Heart left ventricle (tissue), 16 donors: ENCODE data around the gene CDC20. TPM values are rescaled to one million over a fixed set of nuclear protein-coding genes. Genes with fewer than 3 reads are reported as not detected.
A peak's percentile ranks its signal among the peaks of the same experiment; 100 is the strongest.

Experiments
- ATAC-seq, 4 donors: fragments of 200-7000 bp; cut with Tn5 transposase; one replicate each; pipeline ENCODE4 v1.9.1; 2020 to 2022; ENCODE audit warnings: moderate library complexity in 4 of 4, mild to moderate bottlenecking in 3 of 4, moderate number of reproducible peaks in 1 of 4
- DNase-seq, 5 donors: peaks; one replicate each; pipeline ENCODE4 v3.0.0-alpha.2; 2020
- H3K27ac ChIP-seq, 12 donors: fragments of 200-600 bp; sonication (generic) in 4 of 12; one replicate each; pipeline versions ENCODE4 v1.5.0 to v1.8.0; 2016 to 2022; ENCODE audit warnings: mild to moderate bottlenecking in 2 of 12
- H3K27me3 ChIP-seq, 9 donors: fragments of 200-600 bp; sonication (generic) in 2 of 9; one replicate each; pipeline versions ENCODE4 v1.5.1 to v1.8.0; 2016 to 2022; ENCODE audit warnings: mild to moderate bottlenecking in 3 of 9
- H3K36me3 ChIP-seq, 9 donors: fragments of 200-600 bp; sonication (generic) in 2 of 9; one replicate each; pipeline versions ENCODE4 v1.5.0 to v1.8.0; 2018 to 2022; ENCODE audit warnings: mild to moderate bottlenecking in 2 of 9
- H3K4me1 ChIP-seq, 12 donors: fragments of 200-600 bp; sonication (generic) in 4 of 12; one replicate each; pipeline versions ENCODE4 v1.5.0 to v1.8.0; 2016 to 2022; ENCODE audit warnings: mild to moderate bottlenecking in 3 of 12
- H3K4me3 ChIP-seq, 12 donors: fragments of 200-600 bp; sonication (generic) in 4 of 12; one replicate each; pipeline versions ENCODE4 v1.5.0 to v1.8.0; 2017 to 2022; ENCODE audit warnings: mild to moderate bottlenecking in 9 of 12, moderate library complexity in 4 of 12
- H3K9me3 ChIP-seq, 12 donors: fragments of 200-600 bp; sonication (generic) in 4 of 12; one replicate each; pipeline versions ENCODE4 v1.5.0 to v1.8.0; 2016 to 2022; ENCODE audit warnings: mild to moderate bottlenecking in 1 of 12
- CTCF ChIP-seq, 12 donors: fragments of 200-600 bp; sonication (generic) in 4 of 12; IDR thresholded peaks; one replicate each; pipeline versions ENCODE4 v1.5.0 to v1.8.0; 2018 to 2022; ENCODE audit warnings: antibody characterized with exemption in 12 of 12, mild to moderate bottlenecking in 5 of 12
- POLR2A ChIP-seq, 2 donors: fragments of 450-650 bp; IDR thresholded peaks; one replicate each; pipeline ENCODE4 v1.6.1; 2017; ENCODE audit warnings: antibody characterized with exemption in 2 of 2, mild to moderate bottlenecking in 2 of 2, moderate library complexity in 2 of 2
- WGBS, 4 donors: extraction: QIAGEN DNeasy Blood & Tissue Kit in 2 of 4; methylation state at CpG; one replicate each; pipeline versions ENCODE4 v1.1.5 to v1.1.7; 2013 to 2018; 5-methylcytosine and 5-hydroxymethylcytosine counted together
- intact Hi-C, 10 donors: fragments of 100-400 bp; cut with DNase I; formaldehyde crosslinking; loops; one replicate each; pipeline versions ENCODE4 v1.11.1 to v1.14.2; 2022
- polyA plus RNA-seq, 2 donors: library from polyadenylated mRNA; stranded (reverse); fragments of 200-250 nt; gene quantifications; one replicate each; pipeline ENCODE4 v1.2.3, GENCODE V29; 2013
- total RNA-seq, 9 donors: library from RNA; depleted of rRNA in 2 of 9; stranded (reverse); fragments of >200 nt in 2 of 9; fragmentation: NEBNext Ultra II Directional in 3 of 9; extraction: Animal tissue kit (Norgen Biotek cat#: 25700) in 3 of 9; gene quantifications; one replicate each; pipeline versions ENCODE4 v1.1.0 to v1.2.4, GENCODE V29; 2016 to 2023
- donor health status: ischemic (EF 13 %, LVEDD 7.1; RV severe dilation, severe dysfunction).
- donor health status: healthy with polysubstance abuse.
- donor health status: DM: no; HTN: yes; CAD: no.
- donor health status: DM: no; HTN: no; CAD: no.
- donor health status: ischemic (EF 25% LVEDD 6.9; RV normal size, moderate dysfunction).
- donor health status: ischemic (EF 25% LVEDD 5.7; RV mildly dilated, moderate dysfunction).
- donor health status: healthy.
- donor health status: DM: yes; HTN: yes; CAD: no.
- donor health status: ischemic (EF 35%, LVEDD 5.7; RV mildly dilated, moderate dysfunction).
- donor health status: nonischemic (EF 11% LVEDD 7.7; RV severe dilation, severe dysfunction).
- donor health status: DM: yes; HTN: yes; CAD: no.
- donor health status: PGD.
- donor health status: ischemic (EF 29% LVEDD 5.4; RV normal size, mild dysfunction).
- donor health status: nonischemic (EF 23%, LVEDD 6.1; RV moderate dilation, normal function).

Gene CDC20
- total and polyA plus RNA-seq, 11 donors: 0.38 to 16.9 (median 1.5) TPM

- H3K4me3 ChIP-seq: no peak overlapping the region
- TF ChIP-seq POLR2A (IDR thresholded peaks at IDR 0.05) (no peak), CTCF (IDR thresholded peaks at IDR 0.05) (no peak)
- no peak for ATAC-seq
- DNase-seq: no peak
- no peak overlapping the region for H3K27ac ChIP-seq
- H3K4me1 ChIP-seq: peaks cover 3 to 36% (median 15%) of the 10 kb centered on the region in 12 donors
- H3K9me3 ChIP-seq: no peaks in the 10 kb centered on the region
- intact Hi-C loops: no loop called here
- 90 to 100% (median 95%) methylated on average over 1 of the region's 1 CpG for WGBS, 4 donors
- H3K27me3 ChIP-seq: no peaks in the 10 kb centered on the region
- H3K36me3 ChIP-seq: peaks cover 0 to 50% (median 29%) of the 10 kb centered on the region in 9 donors
Observed at GRCh38 chr1:43377831-43378230, 19.1 kb downstream of the CDC20 start.

GRCh38 chr1:43379476-43379875 lies 20.7 kb downstream of the CDC20 start:
- Histone ChIP-seq H3K9me3 (no peaks in the 10 kb centered on the region), H3K27me3 (no peaks in the 10 kb centered on the region), H3K4me1 (peaks cover 0 to 24% (median 15%) of the 10 kb centered on the region in 12 donors), H3K36me3 (peaks cover 0 to 62% (median 45%) of the 10 kb centered on the region in 9 donors), H3K4me3 (no peak overlapping the region), H3K27ac (no peak overlapping the region)
- no peak for ATAC-seq
- intact Hi-C loops: no loop called here
- TF ChIP-seq CTCF (IDR thresholded peaks at IDR 0.05) (no peak), POLR2A (IDR thresholded peaks at IDR 0.05) (no peak)
- DNase-seq: no peak
- 86 to 100% (median 97%) methylated on average over 1 of the region's 1 CpG for WGBS, 4 donors

GRCh38 chr1:43381612-43382011 lies 22.8 kb downstream of the CDC20 start:
- TF ChIP-seq CTCF (IDR thresholded peaks at IDR 0.05) (no peak), POLR2A (IDR thresholded peaks at IDR 0.05) (no peak)
- Histone ChIP-seq H3K4me3 (no peak overlapping the region), H3K27me3 (no peaks in the 10 kb centered on the region), H3K4me1 (peaks cover 0 to 24% (median 15%) of the 10 kb centered on the region in 12 donors), H3K36me3 (peaks cover 0 to 83% (median 63%) of the 10 kb centered on the region in 9 donors), H3K9me3 (no peaks in the 10 kb centered on the region), H3K27ac (peak overlapping the region in 7 of 12 donors; percentile 11 to 65 (median 33))
- WGBS, 4 donors: 63 to 72% (median 66%) methylated on average over 3 of the region's 3 CpGs
- peak in 3 of 4 donors; percentile 23 to 47 (median 45) for ATAC-seq
- intact Hi-C loops: loop anchor here in 6 of 10 donors (2.0 to 10.0 kb wide), 5 partner anchors 143 to 457 kb away; no protein-coding TSS in a partner anchor
- DNase-seq: no peak

- no peak for DNase-seq
- WGBS, 4 donors: 28 to 48% (median 37%) methylated on average over 6 of the region's 6 CpGs
- TF ChIP-seq CTCF (IDR thresholded peaks at IDR 0.05): no peak
- TF ChIP-seq POLR2A (IDR thresholded peaks at IDR 0.05): no peak
- Histone ChIP-seq H3K27me3 (no peaks in the 10 kb centered on the region), H3K9me3 (no peaks in the 10 kb centered on the region), H3K36me3 (peaks cover 0 to 89% (median 67%) of the 10 kb centered on the region in 9 donors), H3K4me1 (peaks cover 0 to 24% (median 15%) of the 10 kb centered on the region in 12 donors), H3K4me3 (no peak overlapping the region), H3K27ac (peak overlapping the region in 9 of 12 donors; percentile 3 to 65 (median 33))
- intact Hi-C loops: loop anchor here in 6 of 10 donors (2.0 to 10.0 kb wide), 5 partner anchors 143 to 457 kb away; no protein-coding TSS in a partner anchor
- ATAC-seq: peak; percentile 61 to 80 (median 76)
Observed at GRCh38 chr1:43382027-43382779, 23.4 kb downstream of the CDC20 start.
